Measurements from ENCODE around the gene PSMB2. TPM values are rescaled to one million over a fixed set of nuclear protein-coding genes. Genes with fewer than 3 reads are reported as not detected.

PSMB2 gene
- total RNA-seq, 1 donor from 2014 or later = 70.7 TPM

GRCh38 chr1:35591211-35591610, 50.1 kb downstream of the PSMB2 start:
- H3K27ac Mint-ChIP-seq (ENCODE audit: unreplicated experiment) = no peak overlapping the region
- H3K9me3 Mint-ChIP-seq (ENCODE audit: unreplicated experiment) = no peaks in the 10 kb centered on the region
- TF ChIP-seq CTCF (IDR thresholded peaks at IDR 0.05) = no peak
- no peaks in the 10 kb centered on the region for H3K27me3 Mint-ChIP-seq (ENCODE audit: unreplicated experiment)
- peaks cover 5% of the 10 kb centered on the region for H3K36me3 Mint-ChIP-seq (ENCODE audit: unreplicated experiment)
- DNase-seq (ENCODE audit: extremely low spot score, unreplicated experiment) = no peak
- no peak overlapping the region for H3K4me3 Mint-ChIP-seq (ENCODE audit: unreplicated experiment)
- no peaks in the 10 kb centered on the region for H3K4me1 Mint-ChIP-seq (ENCODE audit: unreplicated experiment)

- no peak overlapping the region for H3K27ac Mint-ChIP-seq (ENCODE audit: unreplicated experiment)
- H3K4me3 Mint-ChIP-seq (ENCODE audit: unreplicated experiment) = no peak overlapping the region
- no peaks in the 10 kb centered on the region for H3K4me1 Mint-ChIP-seq (ENCODE audit: unreplicated experiment)
- no peak for TF ChIP-seq CTCF (IDR thresholded peaks at IDR 0.05)
- H3K27me3 Mint-ChIP-seq (ENCODE audit: unreplicated experiment) = no peaks in the 10 kb centered on the region
- H3K9me3 Mint-ChIP-seq (ENCODE audit: unreplicated experiment) = no peaks in the 10 kb centered on the region
- H3K36me3 Mint-ChIP-seq (ENCODE audit: unreplicated experiment) = no peaks in the 10 kb centered on the region
- no peak for DNase-seq (ENCODE audit: extremely low spot score, unreplicated experiment)
Measured at GRCh38 chr1:35590476-35591040, 50.8 kb downstream of the PSMB2 start.

- Mint-ChIP-seq H3K27ac (ENCODE audit: unreplicated experiment) (no peak overlapping the region), H3K27me3 (ENCODE audit: unreplicated experiment) (no peaks in the 10 kb centered on the region), H3K9me3 (ENCODE audit: unreplicated experiment) (no peaks in the 10 kb centered on the region), H3K4me1 (ENCODE audit: unreplicated experiment) (no peaks in the 10 kb centered on the region), H3K4me3 (ENCODE audit: unreplicated experiment) (no peak overlapping the region), H3K36me3 (ENCODE audit: unreplicated experiment) (no peaks in the 10 kb centered on the region)
- TF ChIP-seq CTCF (IDR thresholded peaks at IDR 0.05) = no peak
- no peak for DNase-seq (ENCODE audit: extremely low spot score, unreplicated experiment)
Measured at GRCh38 chr1:35589516-35590427, 51.6 kb downstream of the PSMB2 start.

GRCh38 chr1:35588197-35588910, 53.0 kb downstream of the PSMB2 start:
- Mint-ChIP-seq H3K27me3 (ENCODE audit: unreplicated experiment) (no peaks in the 10 kb centered on the region), H3K4me1 (ENCODE audit: unreplicated experiment) (no peaks in the 10 kb centered on the region), H3K36me3 (ENCODE audit: unreplicated experiment) (no peaks in the 10 kb centered on the region), H3K27ac (ENCODE audit: unreplicated experiment) (no peak overlapping the region), H3K9me3 (ENCODE audit: unreplicated experiment) (no peaks in the 10 kb centered on the region), H3K4me3 (ENCODE audit: unreplicated experiment) (no peak overlapping the region)
- TF ChIP-seq CTCF (IDR thresholded peaks at IDR 0.05) = no peak
- no peak for DNase-seq (ENCODE audit: extremely low spot score, unreplicated experiment)

GRCh38 chr1:35587736-35588135, 53.6 kb downstream of the PSMB2 start:
- Mint-ChIP-seq H3K4me3 (ENCODE audit: unreplicated experiment) (no peak overlapping the region), H3K27me3 (ENCODE audit: unreplicated experiment) (no peaks in the 10 kb centered on the region), H3K27ac (ENCODE audit: unreplicated experiment) (no peak overlapping the region), H3K9me3 (ENCODE audit: unreplicated experiment) (no peaks in the 10 kb centered on the region), H3K36me3 (ENCODE audit: unreplicated experiment) (no peaks in the 10 kb centered on the region), H3K4me1 (ENCODE audit: unreplicated experiment) (no peaks in the 10 kb centered on the region)
- DNase-seq (ENCODE audit: extremely low spot score, unreplicated experiment) = no peak
- no peak for TF ChIP-seq CTCF (IDR thresholded peaks at IDR 0.05)
